ENCODE results near the gene TACR2. TPM values are rescaled to one million over a fixed set of nuclear protein-coding genes. Genes with fewer than 3 reads are reported as not detected.

The TACR2 gene
- total RNA-seq, 1 experiment from 2014 or later, result 0.26 TPM

DNA sequence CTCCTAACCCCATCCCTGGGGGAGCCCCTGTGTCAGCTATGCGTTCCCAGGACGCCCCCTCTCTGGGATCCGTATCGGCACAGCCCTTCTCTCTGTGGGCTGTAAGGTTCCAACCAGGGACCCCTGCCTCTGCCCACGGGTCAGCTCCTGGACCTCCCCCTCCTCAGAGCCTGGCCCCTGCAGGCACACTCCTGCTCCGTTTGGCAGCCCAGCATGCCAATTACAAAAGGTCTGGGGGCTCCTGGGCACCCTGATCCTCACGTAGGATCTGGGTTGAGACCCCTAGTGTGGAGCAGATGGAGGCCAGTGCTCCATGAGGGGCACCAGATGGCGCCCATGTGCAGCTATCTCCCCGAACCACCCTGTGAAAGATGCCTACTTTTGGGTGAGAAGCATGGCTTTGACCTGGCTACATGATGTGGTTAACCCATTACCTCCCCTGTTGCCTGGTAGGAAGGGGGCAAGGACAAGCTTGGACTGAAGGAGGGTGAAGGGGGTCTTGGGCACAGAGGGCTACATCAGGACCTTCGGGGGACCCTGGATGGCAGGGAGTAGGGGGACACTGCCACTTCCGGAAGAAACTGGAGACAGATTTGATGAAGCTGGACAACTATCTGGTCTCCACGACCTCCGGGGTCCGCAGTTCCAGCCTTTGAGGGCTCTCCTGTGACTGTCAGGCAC lies 9.0 kb downstream of the TACR2 start:
- DNase-seq, result peak; percentile 44

GRCh38 chr10:69406816-69407580 lies 9.7 kb downstream of the TACR2 start:
- intact Hi-C loops (cut with micrococcal nuclease; ENCODE audit: unreplicated experiment), result loop anchor here (1.0 to 5.0 kb wide), 2 partner anchors 110 to 232 kb away; no protein-coding TSS in a partner anchor
- CTCF ChIA-PET, result interaction anchor here (0.5 to 3.2 kb wide), 14 partner anchors 15 to 308 kb away, joined by 3 to 44 read pairs (median 4); no protein-coding TSS in a partner anchor
- H3K4me3 Mint-ChIP-seq (ENCODE audit: low read depth, unreplicated experiment), result no peak overlapping the region

More for the DNA sequence above, 9.0 kb downstream of the TACR2 start:
- CTCF ChIA-PET, result interaction anchor here (0.5 to 3.2 kb wide), 26 partner anchors 9 to 308 kb away, joined by 3 to 44 read pairs (median 4); partner anchors contain the start of genes TACR2 and TSPAN15
- TF ChIP-seq CTCF (IDR thresholded peaks at IDR 0.05; ENCODE audit: unreplicated experiment), result peak; percentile 73
- H3K4me1 Mint-ChIP-seq (ENCODE audit: low read depth, unreplicated experiment), result peaks cover 21% of the 10 kb centered on the region
- no peaks in the 10 kb centered on the region for H3K9me3 Mint-ChIP-seq (ENCODE audit: low read depth, unreplicated experiment)
- peak overlapping the region; percentile 29 for H3K4me3 Mint-ChIP-seq (ENCODE audit: low read depth, unreplicated experiment)
- peak overlapping the region; percentile 43 for H3K27ac Mint-ChIP-seq (ENCODE audit: unreplicated experiment)
- peaks cover 30% of the 10 kb centered on the region for H3K36me3 Mint-ChIP-seq (ENCODE audit: insufficient read depth, unreplicated experiment)
- no peaks in the 10 kb centered on the region for H3K27me3 Mint-ChIP-seq (ENCODE audit: unreplicated experiment)
- intact Hi-C loops (cut with micrococcal nuclease; ENCODE audit: unreplicated experiment), result loop anchor here (1.0 to 5.0 kb wide), 3 partner anchors 17 to 232 kb away; no protein-coding TSS in a partner anchor
- BruUV-seq (replicated peaks), result no TSS peak

GRCh38 chr10:69406302-69406811 lies 10.4 kb downstream of the TACR2 start:
- intact Hi-C loops (cut with micrococcal nuclease; ENCODE audit: unreplicated experiment), result loop anchor here (5.0 kb wide), 1 partner anchor 111 kb away; no protein-coding TSS in a partner anchor
- no TSS peak for BruUV-seq (replicated peaks)
- TF ChIP-seq CTCF (IDR thresholded peaks at IDR 0.05; ENCODE audit: unreplicated experiment), result no peak
- peaks cover 21% of the 10 kb centered on the region for H3K4me1 Mint-ChIP-seq (ENCODE audit: low read depth, unreplicated experiment)
- no peak overlapping the region for H3K27ac Mint-ChIP-seq (ENCODE audit: unreplicated experiment)
- no peaks in the 10 kb centered on the region for H3K9me3 Mint-ChIP-seq (ENCODE audit: low read depth, unreplicated experiment)
- no peaks in the 10 kb centered on the region for H3K27me3 Mint-ChIP-seq (ENCODE audit: unreplicated experiment)
- CTCF ChIA-PET, result interaction anchor here (0.7 to 3.2 kb wide), 7 partner anchors 14 to 264 kb away, joined by 3 to 44 read pairs (median 17); no protein-coding TSS in a partner anchor
- H3K36me3 Mint-ChIP-seq (ENCODE audit: insufficient read depth, unreplicated experiment), result peaks cover 41% of the 10 kb centered on the region
- no peak for DNase-seq
- H3K4me3 Mint-ChIP-seq (ENCODE audit: low read depth, unreplicated experiment), result no peak overlapping the region

More at GRCh38 chr10:69406816-69407580, 9.7 kb downstream of the TACR2 start:
- no peaks in the 10 kb centered on the region for H3K27me3 Mint-ChIP-seq (ENCODE audit: unreplicated experiment)
- H3K36me3 Mint-ChIP-seq (ENCODE audit: insufficient read depth, unreplicated experiment), result peaks cover 37% of the 10 kb centered on the region
- no peak for TF ChIP-seq CTCF (IDR thresholded peaks at IDR 0.05; ENCODE audit: unreplicated experiment)
- BruUV-seq (replicated peaks), result no TSS peak
- no peak overlapping the region for H3K27ac Mint-ChIP-seq (ENCODE audit: unreplicated experiment)
- H3K4me1 Mint-ChIP-seq (ENCODE audit: low read depth, unreplicated experiment), result peaks cover 21% of the 10 kb centered on the region
- no peaks in the 10 kb centered on the region for H3K9me3 Mint-ChIP-seq (ENCODE audit: low read depth, unreplicated experiment)
- no peak for DNase-seq

GRCh38 chr10:69405221-69405620 lies 11.5 kb downstream of the TACR2 start:
- no peaks in the 10 kb centered on the region for H3K27me3 Mint-ChIP-seq (ENCODE audit: unreplicated experiment)
- intact Hi-C loops (cut with micrococcal nuclease; ENCODE audit: unreplicated experiment), result loop anchor here (5.0 kb wide), 1 partner anchor 112 kb away; no protein-coding TSS in a partner anchor
- CTCF ChIA-PET, result no interaction called here
- TF ChIP-seq CTCF (IDR thresholded peaks at IDR 0.05; ENCODE audit: unreplicated experiment), result no peak
- H3K27ac Mint-ChIP-seq (ENCODE audit: unreplicated experiment), result no peak overlapping the region
- DNase-seq, result no peak
- no peaks in the 10 kb centered on the region for H3K9me3 Mint-ChIP-seq (ENCODE audit: low read depth, unreplicated experiment)
- no peak overlapping the region for H3K4me3 Mint-ChIP-seq (ENCODE audit: low read depth, unreplicated experiment)
- H3K4me1 Mint-ChIP-seq (ENCODE audit: low read depth, unreplicated experiment), result peaks cover 21% of the 10 kb centered on the region
- no TSS peak for BruUV-seq (replicated peaks)
- peaks cover 45% of the 10 kb centered on the region for H3K36me3 Mint-ChIP-seq (ENCODE audit: insufficient read depth, unreplicated experiment)

All from Calu3 (cell line).